Right lung (tissue), 5 donors: Measurements from ENCODE around the gene HCN2. TPM values are rescaled to one million over a fixed set of nuclear protein-coding genes. Genes with fewer than 3 reads are reported as not detected.

Source experiments
- polyA plus RNA-seq, 5 donors: library from polyadenylated mRNA; unstranded; fragments of 120-200 nt; gene quantifications; one replicate each; pipeline versions ENCODE4 v1.2.1 to v1.2.3, GENCODE V29; 2013; ENCODE audit warnings: inconsistent platforms in 1 of 5, low replicate concordance in 1 of 5; ENCODE audit not compliant: insufficient read length in 5 of 5, insufficient read depth in 1 of 5

HCN2 gene
- polyA plus RNA-seq, 5 donors, result 0.05 to 0.15 (median 0.13) TPM

Other genes with a start within 250 kb of the HCN2 start
- 10 to 100 TPM; 18.9 to 35.9 (median 26.1) TPM for gene MIER2, start 245.1 kb upstream of the HCN2 start, polyA plus RNA-seq
- under 1 TPM; 0.33 to 0.86 (median 0.54) TPM for gene C2CD4C, start 180.7 kb upstream of the HCN2 start, polyA plus RNA-seq
- gene SHC2, start 128.8 kb upstream of the HCN2 start, polyA plus RNA-seq, result 10 to 100 TPM; 13.3 to 30.9 (median 21.0) TPM
- 10 to 100 TPM in 2 of 5 donors, 1 to 10 TPM in 3; 4.0 to 14.7 (median 6.2) TPM for gene MADCAM1, start 93.4 kb upstream of the HCN2 start, polyA plus RNA-seq
- gene TPGS1, start 82.4 kb upstream of the HCN2 start, polyA plus RNA-seq, result 10 to 100 TPM in 1 of 5 donors, 1 to 10 TPM in 4; 4.0 to 15.5 (median 6.6) TPM
- gene CDC34, start 58.1 kb upstream of the HCN2 start, polyA plus RNA-seq, result 10 to 100 TPM; 43.5 to 68.9 (median 50.8) TPM
- gene GZMM, start 45.8 kb upstream of the HCN2 start, polyA plus RNA-seq, result 1 to 10 TPM in 1 of 5 donors, under 1 TPM in 4; 0.32 to 1.1 (median 0.76) TPM
- gene BSG, start 17.3 kb upstream of the HCN2 start, polyA plus RNA-seq, result 100 to 1,000 TPM; 219 to 458 (median 275) TPM
- 10 to 100 TPM; 28.9 to 46.0 (median 43.0) TPM for gene POLRMT, start 43.7 kb downstream of the HCN2 start, polyA plus RNA-seq
- gene FGF22, start 50.0 kb downstream of the HCN2 start, polyA plus RNA-seq, result under 1 TPM; 0.19 to 0.57 (median 0.22) TPM
- 10 to 100 TPM; 13.8 to 33.6 (median 19.8) TPM for gene RNF126, start 73.3 kb downstream of the HCN2 start, polyA plus RNA-seq
- 10 to 100 TPM in 3 of 5 donors, 1 to 10 TPM in 2; 7.0 to 17.2 (median 12.9) TPM for gene FSTL3, start 86.5 kb downstream of the HCN2 start, polyA plus RNA-seq
- under 1 TPM in 4 of 5 donors, not detected in 1; 0.14 to 0.64 (median 0.39) TPM for gene PRSS57, start 105.6 kb downstream of the HCN2 start, polyA plus RNA-seq
- 10 to 100 TPM; 32.5 to 62.8 (median 43.2) TPM for gene PALM, start 119.1 kb downstream of the HCN2 start, polyA plus RNA-seq
- gene MISP, start 161.2 kb downstream of the HCN2 start, polyA plus RNA-seq, result 10 to 100 TPM in 2 of 5 donors, 1 to 10 TPM in 3; 5.7 to 17.2 (median 9.4) TPM
- 100 to 1,000 TPM; 294 to 375 (median 310) TPM for gene PTBP1, start 207.6 kb downstream of the HCN2 start, polyA plus RNA-seq
- 10 to 100 TPM in 1 of 5 donors, 1 to 10 TPM in 4; 3.0 to 13.7 (median 7.1) TPM for gene PLPPR3, start 232.1 kb downstream of the HCN2 start, polyA plus RNA-seq
- 1 to 10 TPM; 1.4 to 4.4 (median 1.9) TPM for gene AZU1, start 238.0 kb downstream of the HCN2 start, polyA plus RNA-seq